Endothelial cell of umbilical vein (primary cell): ENCODE results near the gene PTDSS2. TPM values are rescaled to one million over a fixed set of nuclear protein-coding genes. Genes with fewer than 3 reads are reported as not detected.

ENCODE experiments used
- BruUV-seq: library from RNA; stranded (reverse); fragments of 400-500 nt; replicated peaks from 2 replicates; lab custom pipeline; 2021; lab: Mats Ljungman, UMichigan
- CTCF ChIA-PET: fragments of 300-600, 350-600 bp; sonication (Branson Sonifier 250); formaldehyde crosslinking; loops from one replicate; lab custom pipeline; 2021; ENCODE audit warnings: antibody characterized with exemption, inconsistent platforms; lab: Charles Lee
- POLR2A ChIA-PET: fragments of 300-600, 350-600 bp; sonication (Branson Sonifier 250); formaldehyde crosslinking; loops from one replicate; lab custom pipeline; 2021; ENCODE audit warnings: antibody characterized with exemption, inconsistent platforms; lab: Charles Lee
- DNase-seq: peaks from one replicate; pipeline ENCODE4 v3.0.0-alpha.2; 2011; ENCODE audit warnings: low read depth, low spot score
- FAIRE-seq: peaks from 2 replicates; lab custom pipeline; 2011; peaks lifted over from hg19 to GRCh38; lab: Jason Lieb, UNC
- H2AFZ ChIP-seq: 2 replicates; pipeline ENCODE4 v1.6.0; 2012; ENCODE audit warnings: low read depth, low read length, control low read depth, inconsistent platforms
- H3K27ac ChIP-seq: 2 replicates; pipeline ENCODE4 v1.5.1; 2011; ENCODE audit warnings: low read depth, mild to moderate bottlenecking, control low read depth, low read length, moderate library complexity; ENCODE audit not compliant: insufficient read depth
- H3K27me3 ChIP-seq, 2 experiments: 2 replicates each; pipeline versions ENCODE4 v1.6.0 to v1.6.1; 2011; ENCODE audit warnings: low read length in 2 of 2, mixed read lengths in 1 of 2; ENCODE audit not compliant: control insufficient read depth in 2 of 2, insufficient read depth in 2 of 2
- H3K36me3 ChIP-seq, 2 experiments: 2 replicates in 1 of 2; 3 replicates in 1 of 2; pipeline ENCODE4 v1.5.1; 2011; ENCODE audit warnings: low read length in 2 of 2, mild to moderate bottlenecking in 1 of 2, moderate library complexity in 1 of 2; ENCODE audit not compliant: control insufficient read depth in 2 of 2, insufficient read depth in 2 of 2; ENCODE audit errors: extremely low read depth in 1 of 2
- H3K4me1 ChIP-seq: 3 replicates; pipeline ENCODE4 v1.5.1; 2011; ENCODE audit warnings: mild to moderate bottlenecking, low read length; ENCODE audit not compliant: control insufficient read depth, insufficient read depth; ENCODE audit errors: extremely low read depth
- H3K4me2 ChIP-seq: 2 replicates; pipeline ENCODE4 v1.6.1; 2011; ENCODE audit warnings: low read length, control low read depth, mixed read lengths; ENCODE audit not compliant: insufficient read depth
- H3K4me3 ChIP-seq, 3 experiments: fragments of 200-600 bp in 1 of 3; sonication (generic), shearing (Covaris generic) in 1 of 3; replicated peaks in 1 of 3; 2 replicates each; pipeline ENCODE4 v1.5.1; 2011 to 2016; ENCODE audit warnings: control low read depth in 3 of 3, low read length in 3 of 3, mild to moderate bottlenecking in 2 of 3, inconsistent platforms in 1 of 3, low read depth in 1 of 3, moderate library complexity in 1 of 3; ENCODE audit not compliant: insufficient read depth in 1 of 3
- H3K79me2 ChIP-seq: 2 replicates; pipeline ENCODE4 v1.6.0; 2012; ENCODE audit warnings: low read length, inconsistent platforms; ENCODE audit not compliant: control insufficient read depth, insufficient read depth
- H3K9ac ChIP-seq: replicated peaks from 2 replicates; pipeline ENCODE3; 2011; ENCODE audit warnings: low read length, control low read depth; ENCODE audit not compliant: insufficient read depth; ENCODE audit errors: extremely low read depth
- H3K9me1 ChIP-seq: replicated peaks from 3 replicates; pipeline ENCODE4 v1.6.0; 2011; ENCODE audit warnings: mild to moderate bottlenecking, low read length; ENCODE audit not compliant: control insufficient read depth, insufficient read depth; ENCODE audit errors: extremely low read depth
- H3K9me3 ChIP-seq: replicated peaks from 2 replicates; pipeline ENCODE4 v1.5.1; 2012; ENCODE audit warnings: low read length, inconsistent platforms; ENCODE audit not compliant: control insufficient read depth, insufficient read depth
- H4K20me1 ChIP-seq: replicated peaks from 2 replicates; pipeline ENCODE3; 2011; ENCODE audit warnings: mild to moderate bottlenecking, low read length; ENCODE audit not compliant: control insufficient read depth, insufficient read depth; ENCODE audit errors: extremely low read depth
- EZH2 ChIP-seq: IDR thresholded peaks from 2 replicates; pipeline ENCODE4 v1.6.1; 2012; ENCODE audit warnings: borderline replicate concordance, low read depth, mild to moderate bottlenecking, moderate library complexity, low read length, inconsistent platforms; ENCODE audit not compliant: severe bottlenecking
- FOS ChIP-seq: IDR thresholded peaks from 2 replicates; pipeline ENCODE4 v1.6.1; 2011; ENCODE audit warnings: mild to moderate bottlenecking, low read length, moderate library complexity, borderline replicate concordance; ENCODE audit not compliant: insufficient read depth
- GATA2 ChIP-seq: IDR thresholded peaks from 2 replicates; pipeline ENCODE4 v1.7.0; 2011; ENCODE audit warnings: low read depth, mild to moderate bottlenecking, moderate library complexity, mixed read lengths, low read length; ENCODE audit not compliant: insufficient read length, insufficient read depth
- JUN ChIP-seq: IDR thresholded peaks from 2 replicates; pipeline ENCODE4 v1.6.1; 2011; ENCODE audit warnings: borderline replicate concordance, low read depth; ENCODE audit not compliant: insufficient read length, insufficient read depth
- MYC ChIP-seq: IDR thresholded peaks from one replicate; pipeline ENCODE4 v1.6.1; 2011; ENCODE audit warnings: mild to moderate bottlenecking, low read depth, low read length
- POLR2A ChIP-seq: IDR thresholded peaks from 2 replicates; pipeline ENCODE4 v1.6.1; 2012; ENCODE audit warnings: low read depth, mild to moderate bottlenecking, control low read depth, low read length
- POLR2AphosphoS5 ChIP-seq: IDR thresholded peaks from 2 replicates; pipeline ENCODE4 v1.6.1; 2012; ENCODE audit warnings: low read depth, mild to moderate bottlenecking, control low read depth, low read length, moderate library complexity; ENCODE audit not compliant: insufficient read depth
- dilution Hi-C: fragments of 300-500 bp; cut with MboI; formaldehyde crosslinking; loops from one replicate; pipeline ENCODE4 v1.15.0; 2019; ENCODE audit warnings: low sequenced_read_pairs; ENCODE audit not compliant: extremely low pct_ligation_motif_present
- intact Hi-C: fragments of 100-400 bp; cut with micrococcal nuclease; formaldehyde crosslinking; loops from one replicate; pipeline ENCODE4 v1.10.0; 2022
- polyA plus RNA-seq, 4 experiments: library from polyadenylated mRNA; depleted of rRNA in 3 of 4; stranded (reverse) in 3 of 4; unstranded in 1 of 4; fragments of >200 nt; gene quantifications; 2 replicates each; pipeline versions ENCODE4 v1.2.1 to v1.2.3, GENCODE V29; 2011 to 2012; ENCODE audit warnings: missing spikeins in 1 of 4
- total RNA-seq: library from RNA; stranded (reverse); gene quantifications from 2 replicates; pipeline ENCODE4 v1.2.3, GENCODE V29; 2021
- TF ChIP-seq, protein P1 (sequence below), 2 donors: IDR thresholded peaks; 1 replicate in 1 of 2; 2 replicates in 1 of 2; pipeline ENCODE4 v1.5.1; 2011; ENCODE audit warnings: low read length in 2 of 2, mild to moderate bottlenecking in 2 of 2, moderate library complexity in 2 of 2, control low read depth in 1 of 2, inconsistent platforms in 1 of 2, low read depth in 1 of 2; ENCODE audit not compliant: insufficient read depth in 1 of 2; ENCODE audit errors: extremely low read depth in 1 of 2
- TF ChIP-seq, protein P2 (sequence below): IDR thresholded peaks from 2 replicates; pipeline ENCODE4 v1.6.1; 2011; ENCODE audit not compliant: insufficient read depth, insufficient read length

The PTDSS2 gene
- total and polyA plus RNA-seq, 2 donors (not counting 3 experiments of a cell fraction or from before 2014, with no cell fraction given), result 41.4 to 46.8 TPM

DNA sequence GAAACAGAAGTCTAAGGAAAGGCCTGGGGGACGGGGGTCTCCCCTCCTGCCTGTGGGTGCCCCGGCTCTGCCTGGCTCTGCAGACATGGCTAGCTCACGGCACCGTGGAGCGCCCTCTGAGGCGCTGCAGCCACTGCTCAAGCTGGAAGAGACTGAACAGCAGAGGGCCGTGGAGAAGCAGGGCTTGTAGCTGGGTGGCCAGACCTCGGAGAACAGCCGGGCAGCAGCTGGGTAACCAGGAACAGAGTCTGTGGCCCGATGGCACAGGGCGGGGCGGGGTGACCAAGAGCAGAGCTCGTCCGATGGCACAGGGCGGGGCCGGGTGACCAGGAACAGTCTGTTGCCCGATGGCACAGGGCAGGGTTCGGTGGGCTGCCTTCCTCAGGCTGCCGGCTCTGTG, 38.9 kb downstream of the PTDSS2 start:
- Histone ChIP-seq H3K4me1 (no peaks in the 10 kb centered on the region), H3K27ac (no peak overlapping the region), H3K9me1 (no peaks in the 10 kb centered on the region), H3K79me2 (peaks cover 4% of the 10 kb centered on the region), H4K20me1 (no peaks in the 10 kb centered on the region), H3K36me3 (peaks cover 2 to 19% of the 10 kb centered on the region in 2 experiments), H3K9ac (no peak overlapping the region), H3K27me3 (no peaks in the 10 kb centered on the region), H2AFZ (no peak overlapping the region), H3K9me3 (no peaks in the 10 kb centered on the region), H3K4me2 (no peak overlapping the region), H3K4me3 (no peak overlapping the region)
- TF ChIP-seq EZH2, result no peak
- no peak for TF ChIP-seq POLR2A
- no peak for TF ChIP-seq POLR2AphosphoS5
- TF ChIP-seq, protein P1, sequence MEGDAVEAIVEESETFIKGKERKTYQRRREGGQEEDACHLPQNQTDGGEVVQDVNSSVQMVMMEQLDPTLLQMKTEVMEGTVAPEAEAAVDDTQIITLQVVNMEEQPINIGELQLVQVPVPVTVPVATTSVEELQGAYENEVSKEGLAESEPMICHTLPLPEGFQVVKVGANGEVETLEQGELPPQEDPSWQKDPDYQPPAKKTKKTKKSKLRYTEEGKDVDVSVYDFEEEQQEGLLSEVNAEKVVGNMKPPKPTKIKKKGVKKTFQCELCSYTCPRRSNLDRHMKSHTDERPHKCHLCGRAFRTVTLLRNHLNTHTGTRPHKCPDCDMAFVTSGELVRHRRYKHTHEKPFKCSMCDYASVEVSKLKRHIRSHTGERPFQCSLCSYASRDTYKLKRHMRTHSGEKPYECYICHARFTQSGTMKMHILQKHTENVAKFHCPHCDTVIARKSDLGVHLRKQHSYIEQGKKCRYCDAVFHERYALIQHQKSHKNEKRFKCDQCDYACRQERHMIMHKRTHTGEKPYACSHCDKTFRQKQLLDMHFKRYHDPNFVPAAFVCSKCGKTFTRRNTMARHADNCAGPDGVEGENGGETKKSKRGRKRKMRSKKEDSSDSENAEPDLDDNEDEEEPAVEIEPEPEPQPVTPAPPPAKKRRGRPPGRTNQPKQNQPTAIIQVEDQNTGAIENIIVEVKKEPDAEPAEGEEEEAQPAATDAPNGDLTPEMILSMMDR (IDR thresholded peaks at IDR 0.05; ENCODE audit: extremely low read depth in 1 of 2, insufficient read depth in 1 of 2, low read depth in 1 of 2, low read length in 2 of 2), result no peak
- TF ChIP-seq FOS, result no peak
- TF ChIP-seq MYC, result no peak
- TF ChIP-seq, protein P2, sequence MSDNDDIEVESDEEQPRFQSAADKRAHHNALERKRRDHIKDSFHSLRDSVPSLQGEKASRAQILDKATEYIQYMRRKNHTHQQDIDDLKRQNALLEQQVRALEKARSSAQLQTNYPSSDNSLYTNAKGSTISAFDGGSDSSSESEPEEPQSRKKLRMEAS, result no peak
- no peak for TF ChIP-seq GATA2
- TF ChIP-seq JUN, result no peak
- intact Hi-C loops, result no loop called here
- FAIRE-seq (no peak), DNase-seq (no peak)
- CTCF ChIA-PET, result no interaction called here
- dilution Hi-C loops, result no loop called here
- BruUV-seq, result no TSS peak
- POLR2A ChIA-PET, result no interaction called here
